ENCODE measurements around the gene ROS1. TPM values are rescaled to one million over a fixed set of nuclear protein-coding genes. Genes with fewer than 3 reads are reported as not detected.

Gene ROS1
- total RNA-seq, 4 donors from 2014 or later: under 0.01 to 0.17 TPM; not detected in 2

- no peak for TF ChIP-seq CTCF (IDR thresholded peaks at IDR 0.05; ENCODE audit: low read depth)
These were observed 15.9 kb downstream of the ROS1 start for GRCh38 chr6:117409863-117410262.

GRCh38 chr6:117409420-117409819 lies 16.3 kb downstream of the ROS1 start:
- no peak for TF ChIP-seq CTCF (IDR thresholded peaks at IDR 0.05; ENCODE audit: low read depth)

GRCh38 chr6:117404548-117404947 lies 21.2 kb downstream of the ROS1 start:
- no peak for TF ChIP-seq CTCF (IDR thresholded peaks at IDR 0.05; ENCODE audit: low read depth)

GRCh38 chr6:117401799-117402198 lies 23.9 kb downstream of the ROS1 start:
- no peak for TF ChIP-seq CTCF (IDR thresholded peaks at IDR 0.05; ENCODE audit: low read depth)

- no peak for TF ChIP-seq CTCF (IDR thresholded peaks at IDR 0.05; ENCODE audit: low read depth)
These were observed 25.8 kb downstream of the ROS1 start for GRCh38 chr6:117399924-117400323.

- no peak for TF ChIP-seq CTCF (IDR thresholded peaks at IDR 0.05; ENCODE audit: low read depth)
These were observed 26.6 kb downstream of the ROS1 start for GRCh38 chr6:117399126-117399525.

GRCh38 chr6:117397536-117398227 lies 28.1 kb downstream of the ROS1 start:
- TF ChIP-seq CTCF (IDR thresholded peaks at IDR 0.05; ENCODE audit: low read depth): no peak

All from subcutaneous adipose tissue (tissue), 4 donors.